HG02885 (cell line): ENCODE measurements around the gene FAS.

Source experiments
- ATAC-seq: cut with Tn5 transposase; IDR thresholded peaks from one replicate; pipeline ENCODE4 v1.9.1; 2021; ENCODE audit warnings: mild to moderate bottlenecking; ENCODE audit not compliant: unreplicated experiment, poor library complexity

The FAS gene

DNA sequence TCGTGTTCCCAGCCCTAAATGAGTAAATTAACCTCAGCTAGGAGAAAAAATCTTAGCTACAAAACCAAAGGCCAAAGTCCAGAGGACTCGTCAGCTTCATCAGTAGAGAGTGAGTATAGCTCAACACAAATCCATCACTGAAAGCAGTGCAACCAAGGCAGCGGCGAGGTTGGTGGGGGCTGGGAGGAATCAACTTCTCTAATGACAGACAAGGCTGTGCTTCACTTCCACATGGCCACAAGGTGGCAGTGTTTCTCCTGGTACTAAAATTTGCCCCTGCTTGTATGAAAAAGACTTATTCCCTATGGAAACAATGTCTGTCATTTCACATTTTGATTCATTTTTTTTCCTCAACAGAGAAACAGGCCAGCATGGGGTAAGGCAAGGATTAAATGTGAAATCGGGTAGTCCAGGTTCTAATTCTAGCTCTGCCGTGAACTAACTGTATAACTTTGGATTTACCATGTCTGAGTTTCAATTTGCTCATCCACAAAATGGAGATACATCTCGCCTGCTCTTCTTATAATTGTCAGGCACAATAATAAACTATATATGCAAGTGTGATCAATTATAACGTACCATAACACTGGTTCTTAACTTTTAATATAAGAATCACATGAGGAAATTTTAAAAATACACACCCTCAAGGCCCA lies 39.3 kb downstream of the FAS start:
- ATAC-seq: peak; percentile 42

DNA sequence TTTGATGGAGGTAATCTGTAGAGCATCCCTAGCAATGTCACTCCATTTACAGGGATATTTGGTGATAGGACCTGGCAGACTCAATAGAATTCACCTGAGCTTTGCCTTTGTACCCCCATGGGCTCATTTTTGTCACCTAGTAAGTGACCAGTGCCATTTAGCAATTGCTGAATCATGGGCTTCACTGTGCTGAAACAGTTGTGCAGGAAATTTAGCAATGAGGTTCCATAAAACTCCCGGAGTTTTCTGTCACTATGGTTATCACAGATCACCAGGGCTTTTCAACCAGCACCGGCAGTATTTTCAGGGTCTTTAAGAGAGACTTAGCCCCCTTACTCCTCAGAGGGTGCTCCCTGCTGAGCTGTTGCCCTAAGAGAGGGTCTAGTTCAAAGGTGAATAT lies 40.2 kb downstream of the FAS start:
- no peak for ATAC-seq

DNA sequence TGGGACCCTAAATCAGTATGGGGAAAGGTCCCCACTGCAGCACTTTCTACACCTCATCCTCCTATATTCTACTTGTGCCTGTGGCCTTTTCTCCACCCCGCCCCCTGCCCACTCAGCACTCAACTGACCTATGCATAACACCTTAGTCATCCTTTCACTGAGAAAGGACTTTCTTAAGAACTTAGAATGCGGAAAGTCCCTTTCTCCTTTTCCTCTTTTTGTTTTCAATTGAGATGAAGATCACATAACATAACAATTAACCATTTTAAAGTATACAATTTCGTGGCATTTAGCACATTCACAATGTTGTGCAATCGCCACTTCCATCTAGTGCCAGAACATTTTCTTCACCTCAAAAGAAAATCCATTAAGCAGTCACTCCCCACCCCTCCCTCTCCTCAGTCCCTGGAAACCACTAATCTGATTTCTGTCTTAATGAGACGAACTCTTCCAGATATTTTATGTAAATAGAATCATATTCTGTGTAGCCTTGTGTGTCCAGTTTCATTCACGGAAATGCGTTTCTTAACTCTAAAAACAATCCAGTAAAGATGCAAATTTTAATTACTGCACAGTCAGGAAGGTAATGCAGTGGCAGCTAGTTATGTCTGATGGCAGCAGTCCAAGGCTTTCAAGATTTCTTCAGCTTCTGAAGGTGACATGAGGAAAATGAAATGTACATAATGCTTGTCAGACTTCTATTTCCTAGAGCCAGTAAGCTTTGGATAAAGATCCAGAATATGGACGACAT lies 41.7 kb downstream of the FAS start:
- ATAC-seq: peak; percentile 74

DNA sequence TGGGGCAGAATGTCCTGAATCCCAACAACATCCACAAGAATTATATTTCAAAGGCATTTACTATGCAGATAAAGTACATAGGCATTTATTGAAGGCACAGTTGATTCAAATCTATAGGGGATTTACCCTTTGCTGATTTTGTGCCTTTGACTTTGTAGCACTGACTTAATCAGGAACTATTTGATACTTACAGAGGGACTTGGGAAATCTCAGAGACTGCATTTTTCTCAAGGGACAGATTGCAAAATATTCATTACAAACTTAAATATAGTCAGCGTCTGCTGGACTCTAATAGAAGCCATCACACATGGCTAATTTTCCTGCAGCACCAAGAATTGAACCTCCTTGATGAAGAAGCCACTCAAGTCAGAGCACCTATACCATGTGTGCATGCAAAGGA lies 44.9 kb downstream of the FAS start:
- ATAC-seq: no peak

DNA sequence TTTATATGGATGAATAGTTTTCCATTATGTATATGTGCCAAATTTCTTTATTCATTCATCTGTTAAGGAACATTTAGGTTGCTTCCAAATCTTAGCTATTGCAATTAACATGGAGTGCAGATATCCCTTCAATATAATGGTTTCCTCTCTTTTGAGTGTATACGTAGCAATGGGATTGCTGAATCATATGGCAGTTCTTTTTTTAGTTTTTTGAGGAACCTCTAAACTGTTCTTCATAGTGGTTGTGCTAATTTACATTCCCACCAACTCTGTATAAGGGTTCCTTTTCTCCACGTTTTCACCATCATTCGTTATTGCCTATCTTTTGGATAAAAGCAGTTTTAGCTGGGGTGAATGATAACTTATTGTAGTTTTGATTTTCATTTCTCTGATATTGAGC lies 46.5 kb downstream of the FAS start:
- ATAC-seq: no peak

DNA sequence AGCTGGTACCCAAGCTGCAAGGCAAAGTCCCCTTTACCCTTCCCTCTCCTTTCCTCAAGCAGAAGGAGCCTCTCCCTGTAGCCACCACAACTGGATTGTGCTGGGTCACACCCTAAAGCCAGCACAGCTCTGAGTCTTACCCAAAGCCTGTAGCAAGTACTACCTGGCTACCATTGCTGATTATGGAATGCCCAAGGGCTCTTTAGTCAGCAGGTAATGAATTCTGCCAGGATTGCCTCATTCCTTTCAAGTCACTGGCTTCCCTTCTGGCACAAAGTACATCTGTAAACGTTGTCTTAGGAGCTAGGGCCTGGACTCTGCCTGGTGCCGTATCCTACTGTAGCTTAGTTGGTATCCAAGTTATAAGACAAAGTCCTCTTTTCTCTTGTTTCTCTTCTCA lies 52.0 kb downstream of the FAS start:
- ATAC-seq: no peak

DNA sequence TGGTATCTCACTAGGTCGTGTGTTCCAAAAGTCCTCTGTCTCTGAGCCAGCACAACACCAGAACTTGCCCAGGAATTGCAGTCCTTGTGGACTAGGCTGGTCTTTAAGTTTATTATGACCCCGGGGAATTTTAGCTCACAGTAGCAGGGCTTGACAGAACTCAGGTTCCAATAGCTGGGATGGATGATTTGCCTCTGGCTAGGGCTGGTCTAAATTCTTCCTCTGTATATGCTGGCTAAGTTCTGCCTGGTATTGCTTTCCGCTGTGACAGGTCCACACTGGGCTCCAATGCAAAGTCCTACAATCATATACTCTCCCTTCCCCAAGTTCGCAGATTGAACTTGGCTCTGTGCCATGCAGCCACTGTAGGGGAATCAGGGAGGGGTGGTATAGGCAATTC lies 52.5 kb downstream of the FAS start:
- ATAC-seq: no peak

DNA sequence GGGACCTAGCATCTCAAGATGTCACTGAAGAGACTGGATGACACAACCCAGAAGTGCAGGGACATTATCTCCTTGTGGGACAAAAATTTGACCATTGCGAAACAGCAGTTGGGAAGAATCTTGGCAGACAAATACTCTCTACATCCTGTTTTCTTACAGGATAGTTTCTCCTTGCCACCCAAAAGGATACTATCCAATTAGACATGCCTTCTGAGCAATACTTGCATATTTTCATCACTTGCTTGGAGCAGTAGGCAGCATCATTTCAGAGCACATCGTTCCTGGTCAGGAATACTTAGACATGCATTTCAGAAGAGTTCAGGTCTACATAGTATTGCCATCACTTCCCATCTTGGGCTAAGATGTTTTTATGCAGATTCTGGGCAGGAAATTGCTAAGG lies 56.8 kb downstream of the FAS start:
- ATAC-seq: no peak

DNA sequence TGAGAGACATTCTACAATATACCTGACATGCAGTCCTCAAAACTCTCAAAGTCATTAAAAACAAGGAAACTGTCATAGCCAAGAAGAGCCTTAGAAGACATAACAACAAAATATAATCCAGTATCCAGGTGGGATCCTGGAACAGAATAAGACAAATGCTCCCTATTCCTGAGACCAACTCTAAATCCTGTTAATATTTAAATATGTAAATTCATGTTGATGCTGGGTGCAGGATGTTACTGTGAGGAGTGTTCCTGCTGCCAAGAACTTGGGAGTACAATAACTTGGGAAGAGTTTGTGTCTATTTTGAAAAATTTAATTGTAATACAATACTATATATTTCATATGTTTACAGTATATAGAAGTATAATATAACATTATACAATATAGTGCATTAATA lies 61.0 kb downstream of the FAS start:
- no peak for ATAC-seq

DNA sequence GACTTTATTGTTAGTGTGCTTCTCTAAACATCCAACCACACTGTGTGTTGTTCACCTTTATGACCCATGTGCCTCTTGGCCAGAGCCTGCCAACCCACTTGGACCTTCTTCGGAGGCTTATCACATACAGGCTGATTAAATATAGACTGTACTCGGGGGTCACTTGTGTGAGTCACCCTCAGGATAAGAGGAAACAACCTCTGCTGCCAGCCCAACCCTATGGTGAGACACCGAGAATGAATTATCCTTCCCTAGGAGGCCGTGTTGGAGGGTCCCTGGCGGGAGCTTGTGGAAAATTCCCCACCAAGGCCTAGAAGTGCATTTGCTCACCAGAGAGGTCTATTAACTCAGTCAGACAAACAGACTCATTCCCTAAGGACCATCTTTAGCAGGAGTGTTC lies 63.0 kb downstream of the FAS start:
- no peak for ATAC-seq

DNA sequence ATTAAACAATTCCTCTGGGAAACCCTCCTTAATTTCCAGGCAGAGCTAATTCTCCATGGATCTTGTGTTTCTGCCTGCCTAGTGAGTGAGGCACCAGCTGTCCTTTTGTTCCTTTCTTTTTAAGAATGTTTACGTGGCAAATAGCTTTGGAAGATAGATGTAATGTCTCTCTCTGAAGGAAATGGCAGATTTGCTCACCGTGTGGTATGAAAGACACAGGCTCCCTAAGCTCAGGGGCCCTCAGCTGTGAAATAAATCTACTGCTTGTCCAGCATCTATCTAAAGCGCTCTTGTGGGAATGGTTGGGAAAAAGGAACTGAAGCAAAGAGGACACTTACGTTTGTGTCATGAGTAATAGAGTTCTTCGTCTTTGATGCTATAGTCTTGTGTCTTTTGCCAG lies 64.6 kb downstream of the FAS start:
- ATAC-seq: no peak

DNA sequence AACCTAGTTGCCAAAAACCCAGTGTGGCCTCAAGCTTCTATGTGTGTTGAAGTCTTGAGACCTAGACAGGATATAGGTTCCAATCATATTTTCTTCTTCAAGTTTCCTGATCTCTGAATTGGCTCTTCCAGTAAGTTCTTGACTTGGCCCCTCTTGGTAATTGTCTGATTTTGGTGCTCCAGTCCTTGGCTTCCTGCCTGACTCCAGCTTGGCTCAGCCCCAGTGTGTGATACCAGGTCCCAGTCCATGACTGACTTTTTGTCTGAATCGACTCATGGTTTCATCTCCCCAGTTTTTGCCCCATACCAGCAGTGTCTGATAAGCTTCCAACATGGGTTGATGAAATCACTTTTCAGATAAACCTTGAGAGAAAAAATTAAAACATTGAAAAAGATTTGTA lies 72.3 kb downstream of the FAS start:
- no peak for ATAC-seq

DNA sequence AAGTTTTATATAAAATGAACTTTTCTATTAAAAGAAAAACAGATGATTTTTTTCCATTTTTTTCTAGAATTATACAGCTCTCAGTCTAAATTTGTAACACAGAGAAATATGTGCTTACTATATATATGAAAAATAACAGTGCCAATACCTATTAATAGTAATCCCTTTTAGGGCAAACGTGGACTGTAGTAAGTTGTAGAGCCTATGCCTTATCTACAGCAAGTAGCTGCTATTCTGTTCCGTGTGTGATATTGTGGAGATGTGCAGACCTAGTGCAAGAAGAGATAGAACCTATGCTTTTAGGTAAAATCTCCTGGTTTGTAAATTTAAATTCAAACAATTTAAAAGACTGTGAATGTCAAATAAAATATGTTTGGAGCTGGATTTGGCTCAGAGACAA lies 72.9 kb downstream of the FAS start:
- no peak for ATAC-seq

DNA sequence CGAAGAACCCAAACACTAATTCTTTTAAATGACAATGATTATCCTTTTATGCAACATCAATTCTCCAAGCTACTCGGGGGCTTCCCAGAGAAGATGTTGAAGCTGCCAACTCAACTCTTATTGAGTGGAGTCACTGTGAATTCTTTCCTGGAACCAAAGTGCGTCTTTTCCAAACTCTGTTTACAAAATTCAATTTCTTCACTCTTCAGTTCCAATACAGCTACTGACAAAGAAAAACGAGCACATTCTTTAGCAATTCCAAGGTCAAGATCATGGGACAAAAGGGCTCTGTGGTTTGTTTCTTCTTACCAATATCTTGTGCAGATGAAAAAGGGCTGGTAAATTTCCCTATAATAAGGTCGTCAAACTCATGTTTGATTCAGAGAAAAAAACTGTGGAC lies 74.2 kb downstream of the FAS start:
- ATAC-seq: no peak
